HEK293T (cell line): Measurements from ENCODE around the gene TPSD1.
"Not testable (repeated sequence)": the region's sequence is repeated elsewhere in the genome, so short reads cannot be mapped to it uniquely, and the experiment has no call there.

Experiments used
- CTCF ChIA-PET: fragments of 350-600 bp; formaldehyde crosslinking; extraction: SDS; loops from one replicate; lab custom pipeline; 2021; ENCODE audit warnings: antibody characterized with exemption, inconsistent platforms; lab: Yijun Ruan, JAX
- POLR2A ChIA-PET: fragments of 350-600 bp; formaldehyde crosslinking; extraction: SDS; loops from one replicate; lab custom pipeline; 2020; ENCODE audit warnings: antibody characterized with exemption, inconsistent platforms; lab: Yijun Ruan, JAX
- DNase-seq: peaks from one replicate; pipeline ENCODE4 v3.0.0; 2012; ENCODE audit warnings: mixed read lengths; ENCODE audit errors: extremely low spot score
- ARNT ChIP-seq: fragments of 450-650 bp; IDR thresholded peaks from 2 replicates; pipeline ENCODE4 v1.6.1; 2017; ENCODE audit warnings: mild to moderate bottlenecking
- BHLHE40 ChIP-seq: fragments of 450-650 bp; IDR thresholded peaks from 2 replicates; pipeline ENCODE4 v1.6.1; 2016; ENCODE audit warnings: mild to moderate bottlenecking, moderate library complexity, borderline replicate concordance
- CTBP1 ChIP-seq: fragments of 450-650 bp; IDR thresholded peaks from 2 replicates; pipeline ENCODE4 v1.6.1; 2016; ENCODE audit warnings: borderline replicate concordance
- ELF4 ChIP-seq: fragments of 450-650 bp; IDR thresholded peaks from 2 replicates; pipeline ENCODE4 v1.6.1; 2017; ENCODE audit warnings: antibody characterized with exemption
- FOXA1 ChIP-seq: fragments of 450-650 bp; IDR thresholded peaks from 2 replicates; pipeline ENCODE4 v1.6.1; 2016; ENCODE audit warnings: mild to moderate bottlenecking
- FOXK2 ChIP-seq: fragments of 450-650 bp; IDR thresholded peaks from 2 replicates; pipeline ENCODE4 v1.6.1; 2016; ENCODE audit warnings: mild to moderate bottlenecking
- FOXM1 ChIP-seq: fragments of 450-650 bp; IDR thresholded peaks from 2 replicates; pipeline ENCODE4 v1.6.1; 2017; ENCODE audit warnings: mild to moderate bottlenecking, borderline replicate concordance
- HDGF ChIP-seq: fragments of 450-650 bp; IDR thresholded peaks from 2 replicates; pipeline ENCODE4 v1.6.1; 2017; ENCODE audit warnings: antibody characterized with exemption, borderline replicate concordance
- L3MBTL2 ChIP-seq: fragments of 450-650 bp; conservative IDR thresholded peaks from 2 replicates; pipeline ENCODE4 v1.6.1; 2016; ENCODE audit warnings: mild to moderate bottlenecking
- LEF1 ChIP-seq: fragments of 450-650 bp; IDR thresholded peaks from 2 replicates; pipeline ENCODE4 v1.6.1; 2017; ENCODE audit warnings: mild to moderate bottlenecking, borderline replicate concordance
- NFRKB ChIP-seq: fragments of 450-650 bp; IDR thresholded peaks from 2 replicates; pipeline ENCODE4 v1.6.1; 2016; ENCODE audit warnings: mild to moderate bottlenecking, moderate library complexity
- PKNOX1 ChIP-seq: fragments of 450-650 bp; IDR thresholded peaks from 2 replicates; pipeline ENCODE4 v1.6.1; 2016
- SP1 ChIP-seq: fragments of 450-650 bp; IDR thresholded peaks from 2 replicates; pipeline ENCODE4 v1.6.1; 2017
- SUZ12 ChIP-seq: fragments of 450-650 bp; IDR thresholded peaks from 2 replicates; pipeline ENCODE4 v1.6.1; 2016; ENCODE audit warnings: mild to moderate bottlenecking
- TARDBP ChIP-seq: fragments of 450-650 bp; IDR thresholded peaks from 2 replicates; pipeline ENCODE4 v1.6.1; 2016
- ZNF384 ChIP-seq: fragments of 450-650 bp; IDR thresholded peaks from 2 replicates; pipeline ENCODE4 v1.6.1; 2016

TPSD1 gene

DNA sequence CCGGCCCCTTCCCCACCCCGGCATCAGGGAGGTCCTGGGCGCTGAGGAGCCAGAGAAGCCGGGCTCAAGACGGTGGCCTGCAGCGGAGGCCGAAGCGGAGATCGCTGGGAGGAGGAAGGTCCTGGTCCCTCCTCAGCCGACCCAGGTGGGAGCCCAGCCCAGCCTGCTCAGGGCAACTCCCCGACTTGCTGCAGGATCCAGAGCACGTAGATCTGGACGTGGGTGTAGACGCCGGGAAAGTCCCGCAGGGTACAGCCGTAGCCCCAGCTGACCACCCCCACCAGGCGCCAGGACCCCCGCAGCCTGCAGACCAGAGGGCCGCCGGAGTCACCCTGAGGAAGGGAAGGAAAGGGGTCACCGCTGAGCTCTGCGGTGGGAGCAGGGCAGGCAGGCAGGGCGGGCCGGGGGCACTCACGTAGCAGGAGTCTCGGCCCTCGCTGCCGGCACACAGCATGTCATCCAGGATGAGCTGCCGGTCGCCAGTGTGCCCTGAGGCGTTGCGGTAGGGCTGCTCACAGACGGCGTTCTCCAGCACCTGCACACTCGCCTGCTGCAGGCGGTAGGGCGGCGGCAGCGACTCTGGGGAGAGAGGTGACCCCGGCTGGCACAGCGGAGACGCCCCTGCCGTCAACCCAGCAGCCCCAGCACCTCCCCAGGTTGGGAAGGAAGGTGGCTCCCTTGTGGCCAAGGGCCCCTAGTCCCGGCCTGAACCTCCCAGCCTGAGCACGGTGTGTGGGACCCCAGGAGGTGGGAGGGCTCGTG lies 5.4 kb downstream of the TPSD1 start:
- DNase-seq = no peak
- TF ChIP-seq FOXA1 (no peak), SP1 (no peak), HDGF (no peak), ZNF384 (no peak), ARNT (no peak), SUZ12 (no peak), CTBP1 (no peak), LEF1 (no peak), FOXM1 (no peak), NFRKB (no peak), ELF4 (no peak), TARDBP (no peak), L3MBTL2 (no peak), FOXK2 (no peak)
- CTCF ChIA-PET = no interaction called here
- POLR2A ChIA-PET = no interaction called here

- POLR2A ChIA-PET = no interaction called here
Measured at GRCh38 chr16:1262210-1262845, 6.5 kb downstream of the TPSD1 start.

DNA sequence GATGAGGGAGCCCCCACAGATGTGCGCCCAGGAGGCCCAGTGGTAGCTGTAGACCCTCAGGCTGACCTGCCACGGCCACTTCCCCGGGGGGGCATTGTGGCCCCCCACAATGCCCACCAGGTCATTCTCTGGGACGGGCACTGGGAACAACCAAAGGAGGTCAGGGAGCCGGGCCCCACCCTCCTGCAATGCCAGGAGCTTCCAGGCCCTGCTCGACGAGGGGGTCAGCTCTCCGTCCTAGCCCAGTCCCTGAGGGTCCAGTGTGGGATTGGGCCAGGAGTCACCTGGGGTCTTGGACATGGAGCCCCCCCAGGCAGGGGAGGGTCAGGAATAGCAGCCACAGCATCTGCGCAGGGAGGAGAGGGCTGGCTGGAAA lies 7.0 kb downstream of the TPSD1 start:
- TF ChIP-seq TARDBP (no peak), ZNF384 (no peak)
- DNase-seq = no peak
- ChIA-PET POLR2A (no interaction called here), CTCF (no interaction called here)

More at GRCh38 chr16:1262210-1262845, 6.5 kb downstream of the TPSD1 start:
- TF ChIP-seq LEF1 (no peak), ARNT (no peak), FOXA1 (no peak), ZNF384 (no peak), TARDBP (no peak)
- DNase-seq = no peak
- CTCF ChIA-PET = no interaction called here

DNA sequence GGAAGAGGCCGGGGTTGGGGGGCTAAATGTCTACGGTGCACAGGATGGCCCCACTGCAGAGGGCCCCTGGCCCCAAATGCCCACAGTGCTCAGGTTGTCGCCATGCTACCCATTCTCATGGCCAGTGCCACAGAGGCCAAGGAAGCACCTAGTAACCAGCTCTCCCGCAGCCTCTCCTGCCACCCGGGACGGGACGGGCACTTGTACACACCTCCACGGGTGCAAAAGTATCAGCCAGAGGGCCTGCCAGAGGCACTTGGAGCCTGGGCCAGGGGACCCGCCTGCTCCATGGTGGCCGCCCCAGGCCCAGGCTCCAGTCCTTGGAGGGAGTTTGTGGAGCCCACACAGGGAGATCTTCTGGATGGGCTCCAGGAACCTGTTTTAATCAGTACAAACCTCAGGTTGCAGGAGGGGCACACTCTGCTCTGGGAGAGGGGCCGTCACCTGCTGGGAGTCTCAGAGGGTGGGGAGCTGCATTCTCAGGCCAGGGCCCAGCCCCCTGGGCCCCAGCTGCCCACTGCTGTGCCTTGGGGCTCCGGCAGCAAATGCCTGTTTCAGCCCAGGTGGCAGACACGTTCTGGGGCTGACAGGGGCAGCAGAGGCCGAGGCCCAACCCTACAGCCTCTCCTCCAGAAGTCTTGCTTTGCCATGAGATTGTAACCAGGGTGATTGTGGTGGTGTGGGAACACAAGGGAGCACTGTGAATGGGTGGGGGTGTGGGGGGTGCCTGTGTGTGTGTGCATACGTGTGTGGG lies 7.9 kb downstream of the TPSD1 start:
- TF ChIP-seq ELF4 = no peak
- TF ChIP-seq FOXM1 = no peak
- no peak for TF ChIP-seq CTBP1
- TF ChIP-seq HDGF = no peak
- TF ChIP-seq LEF1 = no peak
- no peak for TF ChIP-seq ARNT
- ChIA-PET POLR2A (no interaction called here), CTCF (no interaction called here)
- no peak for DNase-seq

DNA sequence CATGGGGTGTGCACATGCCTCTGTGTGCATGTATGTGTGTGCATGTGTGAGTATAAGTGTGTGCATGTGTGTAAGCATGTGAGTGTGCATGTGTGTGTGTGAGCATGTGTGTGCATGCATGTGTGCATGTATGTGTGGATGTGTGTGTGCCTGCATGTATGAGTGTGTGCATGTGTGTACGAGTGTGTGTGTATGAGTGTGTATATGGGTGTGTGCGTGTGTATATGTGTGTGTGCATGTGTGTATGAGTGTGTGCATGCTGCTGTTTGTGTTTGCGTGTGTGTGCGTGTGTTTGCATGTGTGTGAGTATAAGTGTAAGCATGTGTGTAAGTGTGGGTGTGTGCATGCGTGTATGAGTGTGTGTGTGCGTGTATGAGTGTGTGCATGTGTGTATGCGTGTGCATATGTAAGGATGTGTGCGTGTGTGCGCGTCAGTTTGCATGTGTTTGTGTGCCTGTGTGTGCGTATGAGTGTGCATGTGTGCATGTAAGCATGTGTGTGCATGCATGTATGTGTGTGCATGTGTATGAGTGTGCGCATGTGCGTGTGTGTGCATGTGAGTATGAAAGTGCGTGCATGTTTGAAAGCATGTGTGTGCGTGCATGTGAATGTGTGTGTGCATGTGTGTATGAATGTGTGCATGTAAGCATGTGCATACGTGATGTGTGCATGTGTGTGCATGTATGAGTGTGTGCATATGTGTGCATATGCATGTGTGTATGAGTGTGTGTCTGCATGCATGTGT lies 8.6 kb downstream of the TPSD1 start:
- TF ChIP-seq ARNT (no peak), FOXA1 (no peak)
- CTCF ChIA-PET = no interaction called here
- no peak for DNase-seq
- POLR2A ChIA-PET = no interaction called here

GRCh38 chr16:1265090-1265630 lies 9.3 kb downstream of the TPSD1 start:
- no peak for DNase-seq
- CTCF ChIA-PET = no interaction called here
- TF ChIP-seq SUZ12 (no peak), SP1 (no peak), HDGF (no peak), FOXM1 (no peak), TARDBP (no peak), CTBP1 (no peak), BHLHE40 (no peak), LEF1 (no peak), ZNF384 (no peak), PKNOX1 (no peak), NFRKB (no peak)
- POLR2A ChIA-PET = no interaction called here

DNA sequence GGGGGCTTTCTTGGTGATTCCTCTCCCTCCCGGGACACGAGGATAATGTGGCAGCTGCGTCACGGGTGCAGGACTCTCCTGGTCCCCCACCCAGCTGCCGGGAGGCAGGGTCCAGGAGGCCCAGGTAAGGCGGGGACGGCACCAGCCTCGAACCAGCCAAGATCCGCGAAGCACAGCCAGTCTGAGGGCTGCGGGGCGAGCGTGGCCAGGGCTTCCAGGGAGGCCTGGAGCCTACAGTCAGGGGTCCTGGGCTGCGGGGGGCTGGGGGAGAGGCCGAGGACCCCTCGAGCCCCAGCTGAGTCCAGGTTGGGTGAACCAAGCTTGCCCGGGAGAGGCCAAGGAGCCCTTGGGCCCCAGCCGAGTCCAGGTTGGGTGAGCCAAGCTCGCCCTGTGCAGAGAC lies 10.0 kb downstream of the TPSD1 start:
- CTCF ChIA-PET = no interaction called here
- TF ChIP-seq CTBP1 (no peak), TARDBP (no peak), LEF1 (no peak), HDGF (no peak), ARNT (no peak), SP1 (no peak), NFRKB (no peak)
- POLR2A ChIA-PET = no interaction called here
- no peak for DNase-seq

DNA sequence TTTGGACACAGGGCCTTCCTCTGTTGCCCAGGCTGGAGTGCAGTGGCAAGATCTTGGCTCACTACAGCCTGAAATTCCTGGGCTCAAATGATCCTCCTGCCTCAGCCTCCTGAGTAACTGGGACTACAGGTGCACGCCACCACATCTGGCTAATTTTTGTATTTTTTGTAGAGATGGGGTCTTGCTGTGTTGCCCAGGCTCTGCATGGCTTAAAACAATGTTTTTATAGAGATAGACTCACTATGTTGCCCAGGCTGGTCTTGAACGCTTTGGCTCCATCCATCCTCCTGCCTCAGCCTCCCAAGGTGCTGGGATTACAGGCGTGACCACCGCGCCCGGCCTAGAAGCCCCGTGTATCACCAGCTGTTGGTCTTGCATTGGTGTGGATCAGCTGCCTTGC lies 13.5 kb downstream of the TPSD1 start:
- CTCF ChIA-PET = interaction anchor here (0.6 kb wide), 1 partner anchor 31 kb away, joined by 3 read pairs; no protein-coding TSS in a partner anchor
- DNase-seq, POLR2A ChIA-PET: not testable (repeated sequence)
